Measurements from ENCODE around the gene OPRM1. TPM values are rescaled to one million over a fixed set of nuclear protein-coding genes. Genes with fewer than 3 reads are reported as not detected.

Gene OPRM1
- total RNA-seq, 1 donor from 2014 or later = not detected

GRCh38 chr6:154134471-154135147, 95.6 kb downstream of the OPRM1 start:
- no peaks in the 10 kb centered on the region for H3K27me3 Mint-ChIP-seq
- H3K4me3 Mint-ChIP-seq (ENCODE audit: low read depth) = no peak overlapping the region
- no peak overlapping the region for H3K27ac Mint-ChIP-seq
- no peaks in the 10 kb centered on the region for H3K36me3 Mint-ChIP-seq (ENCODE audit: insufficient read depth)
- H3K4me1 Mint-ChIP-seq (ENCODE audit: low read depth) = no peaks in the 10 kb centered on the region
- DNase-seq (ENCODE audit: low spot score, unreplicated experiment) = no peak
- H3K9me3 Mint-ChIP-seq (ENCODE audit: low read depth) = no peaks in the 10 kb centered on the region
- no peak for TF ChIP-seq CTCF (IDR thresholded peaks at IDR 0.05; ENCODE audit: unreplicated experiment)

GRCh38 chr6:154138793-154139192, 99.8 kb downstream of the OPRM1 start:
- Mint-ChIP-seq H3K27ac (no peak overlapping the region), H3K9me3 (ENCODE audit: low read depth) (no peaks in the 10 kb centered on the region), H3K27me3 (no peaks in the 10 kb centered on the region), H3K36me3 (ENCODE audit: insufficient read depth) (no peaks in the 10 kb centered on the region), H3K4me3 (ENCODE audit: low read depth) (no peak overlapping the region), H3K4me1 (ENCODE audit: low read depth) (no peaks in the 10 kb centered on the region)
- no peak for DNase-seq (ENCODE audit: low spot score, unreplicated experiment)
- TF ChIP-seq CTCF (IDR thresholded peaks at IDR 0.05; ENCODE audit: unreplicated experiment) = no peak

- Mint-ChIP-seq H3K36me3 (ENCODE audit: insufficient read depth) (no peaks in the 10 kb centered on the region), H3K4me1 (ENCODE audit: low read depth) (no peaks in the 10 kb centered on the region)
Measured at GRCh38 chr6:154139892-154140291, 100.9 kb downstream of the OPRM1 start.

GRCh38 chr6:154140743-154141142, 101.7 kb downstream of the OPRM1 start:
- DNase-seq (ENCODE audit: low spot score, unreplicated experiment) = no peak
- H3K4me3 Mint-ChIP-seq (ENCODE audit: low read depth) = no peak overlapping the region
- no peak for TF ChIP-seq CTCF (IDR thresholded peaks at IDR 0.05; ENCODE audit: unreplicated experiment)
- no peaks in the 10 kb centered on the region for H3K36me3 Mint-ChIP-seq (ENCODE audit: insufficient read depth)
- H3K27ac Mint-ChIP-seq = no peak overlapping the region
- no peaks in the 10 kb centered on the region for H3K9me3 Mint-ChIP-seq (ENCODE audit: low read depth)
- H3K27me3 Mint-ChIP-seq = no peaks in the 10 kb centered on the region
- no peaks in the 10 kb centered on the region for H3K4me1 Mint-ChIP-seq (ENCODE audit: low read depth)

More at GRCh38 chr6:154139892-154140291, 100.9 kb downstream of the OPRM1 start:
- no peaks in the 10 kb centered on the region for H3K9me3 Mint-ChIP-seq (ENCODE audit: low read depth)
- H3K27me3 Mint-ChIP-seq = no peaks in the 10 kb centered on the region
- no peak for TF ChIP-seq CTCF (IDR thresholded peaks at IDR 0.05; ENCODE audit: unreplicated experiment)
- no peak overlapping the region for H3K27ac Mint-ChIP-seq
- H3K4me3 Mint-ChIP-seq (ENCODE audit: low read depth) = no peak overlapping the region
- no peak for DNase-seq (ENCODE audit: low spot score, unreplicated experiment)

GRCh38 chr6:154143753-154144152, 104.7 kb downstream of the OPRM1 start:
- no peaks in the 10 kb centered on the region for H3K9me3 Mint-ChIP-seq (ENCODE audit: low read depth)
- H3K4me3 Mint-ChIP-seq (ENCODE audit: low read depth) = no peak overlapping the region
- no peaks in the 10 kb centered on the region for H3K4me1 Mint-ChIP-seq (ENCODE audit: low read depth)
- H3K27ac Mint-ChIP-seq = no peak overlapping the region
- no peak for DNase-seq (ENCODE audit: low spot score, unreplicated experiment)
- TF ChIP-seq CTCF (IDR thresholded peaks at IDR 0.05; ENCODE audit: unreplicated experiment) = no peak
- H3K36me3 Mint-ChIP-seq (ENCODE audit: insufficient read depth) = no peaks in the 10 kb centered on the region
- H3K27me3 Mint-ChIP-seq = peaks cover 3% of the 10 kb centered on the region
